Nephron progenitor cell (in vitro differentiated cells): Measurements from ENCODE around the gene MAF.

Experiments
- DNase-seq: peaks from one replicate; pipeline ENCODE4 v3.0.0; 2021
- H3K27ac Mint-ChIP-seq: 2 replicates; pipeline ENCODE4 v1.8.0; 2021; ENCODE audit warnings: mild to moderate bottlenecking, moderate library complexity, mixed read lengths
- H3K27me3 Mint-ChIP-seq: 2 replicates; pipeline ENCODE4 v1.8.0; 2021; ENCODE audit warnings: mild to moderate bottlenecking, low read depth, mixed read lengths; ENCODE audit not compliant: poor library complexity
- H3K36me3 Mint-ChIP-seq: 2 replicates; pipeline ENCODE4 v1.8.0; 2021; ENCODE audit warnings: low read depth, mixed read lengths
- H3K4me1 Mint-ChIP-seq: 2 replicates; pipeline ENCODE4 v1.8.0; 2021; ENCODE audit warnings: mixed read lengths
- H3K4me3 Mint-ChIP-seq: 2 replicates; pipeline ENCODE4 v1.8.0; 2021; ENCODE audit warnings: mild to moderate bottlenecking, moderate library complexity, mixed read lengths
- H3K9me3 Mint-ChIP-seq: 2 replicates; pipeline ENCODE4 v1.8.0; 2021; ENCODE audit warnings: mild to moderate bottlenecking, moderate library complexity, mixed read lengths
- TF ChIP-seq, protein P1 (sequence below): fragments of 200-600 bp; sonication (generic); IDR thresholded peaks from 2 replicates; pipeline ENCODE4 v1.5.0; 2021; ENCODE audit warnings: antibody characterized with exemption

MAF gene

DNA sequence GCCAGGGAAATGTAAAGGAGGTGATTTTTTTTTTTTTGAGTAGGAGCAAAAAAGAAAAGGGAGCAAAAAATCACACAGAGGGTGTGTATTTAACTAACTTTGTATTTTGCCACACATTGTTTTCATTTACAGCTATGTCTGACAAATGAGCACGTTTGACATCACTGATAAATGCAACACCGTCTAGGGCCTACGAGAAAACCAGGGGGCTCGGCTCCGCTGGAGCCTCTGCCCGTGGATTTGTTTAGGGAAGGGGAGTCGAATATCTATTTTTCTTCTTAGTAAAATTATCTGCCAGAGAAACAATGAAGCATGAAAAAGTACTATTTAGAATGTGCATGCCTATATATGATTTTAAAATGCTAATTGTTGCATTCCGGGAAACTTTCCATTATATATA is 6.8 kb downstream of the MAF start:
- H3K4me3 Mint-ChIP-seq, result peak overlapping the region; percentile 56
- DNase-seq, result no peak
- H3K4me1 Mint-ChIP-seq, result peaks cover 75% of the 10 kb centered on the region
- no peaks in the 10 kb centered on the region for H3K9me3 Mint-ChIP-seq
- peak overlapping the region; percentile 71 for H3K27ac Mint-ChIP-seq
- peaks cover 2% of the 10 kb centered on the region for H3K27me3 Mint-ChIP-seq
- peaks cover 7% of the 10 kb centered on the region for H3K36me3 Mint-ChIP-seq
- TF ChIP-seq, protein P1, sequence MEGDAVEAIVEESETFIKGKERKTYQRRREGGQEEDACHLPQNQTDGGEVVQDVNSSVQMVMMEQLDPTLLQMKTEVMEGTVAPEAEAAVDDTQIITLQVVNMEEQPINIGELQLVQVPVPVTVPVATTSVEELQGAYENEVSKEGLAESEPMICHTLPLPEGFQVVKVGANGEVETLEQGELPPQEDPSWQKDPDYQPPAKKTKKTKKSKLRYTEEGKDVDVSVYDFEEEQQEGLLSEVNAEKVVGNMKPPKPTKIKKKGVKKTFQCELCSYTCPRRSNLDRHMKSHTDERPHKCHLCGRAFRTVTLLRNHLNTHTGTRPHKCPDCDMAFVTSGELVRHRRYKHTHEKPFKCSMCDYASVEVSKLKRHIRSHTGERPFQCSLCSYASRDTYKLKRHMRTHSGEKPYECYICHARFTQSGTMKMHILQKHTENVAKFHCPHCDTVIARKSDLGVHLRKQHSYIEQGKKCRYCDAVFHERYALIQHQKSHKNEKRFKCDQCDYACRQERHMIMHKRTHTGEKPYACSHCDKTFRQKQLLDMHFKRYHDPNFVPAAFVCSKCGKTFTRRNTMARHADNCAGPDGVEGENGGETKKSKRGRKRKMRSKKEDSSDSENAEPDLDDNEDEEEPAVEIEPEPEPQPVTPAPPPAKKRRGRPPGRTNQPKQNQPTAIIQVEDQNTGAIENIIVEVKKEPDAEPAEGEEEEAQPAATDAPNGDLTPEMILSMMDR, result no peak

DNA sequence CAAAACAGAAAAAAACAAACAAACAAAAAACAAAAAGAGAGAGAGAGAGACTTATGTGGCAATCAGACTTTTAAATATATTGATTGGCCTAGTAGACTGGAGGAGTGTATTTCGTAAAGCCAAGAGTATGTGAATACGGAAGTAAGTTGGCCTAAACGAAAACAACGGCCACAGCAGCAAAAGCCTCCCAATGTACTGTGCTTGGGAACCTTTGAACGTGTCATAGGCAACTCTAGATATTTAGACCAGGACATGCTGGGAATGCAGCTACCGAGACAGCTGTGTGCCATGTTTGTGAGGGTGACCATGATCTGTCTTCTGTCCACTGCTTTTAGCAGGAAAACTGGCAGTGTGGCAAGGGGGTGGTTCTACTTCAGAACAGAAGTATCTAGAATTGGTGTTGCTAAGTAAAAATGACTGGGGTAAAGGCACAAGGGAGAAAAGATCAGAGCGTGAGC is 7.4 kb downstream of the MAF start:
- Mint-ChIP-seq H3K9me3 (no peaks in the 10 kb centered on the region), H3K4me3 (peak overlapping the region; percentile 56), H3K27ac (peak overlapping the region; percentile 71), H3K4me1 (peaks cover 82% of the 10 kb centered on the region), H3K27me3 (peaks cover 2% of the 10 kb centered on the region), H3K36me3 (peaks cover 7% of the 10 kb centered on the region)
- TF ChIP-seq, protein P1, result no peak
- no peak for DNase-seq

DNA sequence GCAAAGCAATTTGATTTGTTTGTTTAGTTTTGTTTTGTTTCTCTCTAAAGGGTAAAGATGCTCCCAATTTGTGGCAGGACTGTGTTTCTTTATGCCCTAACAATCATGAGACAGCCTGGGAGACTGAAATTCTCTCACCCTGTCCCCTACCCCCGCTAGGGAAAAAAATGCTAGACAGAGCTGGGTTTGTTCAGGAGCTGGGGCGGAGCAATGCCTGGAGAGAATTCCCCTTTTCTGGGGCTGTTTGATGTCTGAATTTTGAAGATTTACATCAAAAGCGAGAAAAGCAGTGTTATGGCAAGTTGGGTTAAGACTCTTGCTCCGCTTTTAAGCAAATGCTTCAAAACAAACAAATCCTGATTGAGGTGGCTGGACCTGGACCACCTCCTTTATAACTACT is 8.4 kb downstream of the MAF start:
- H3K27me3 Mint-ChIP-seq, result peaks cover 2% of the 10 kb centered on the region
- peak overlapping the region; percentile 93 for H3K27ac Mint-ChIP-seq
- no peak for DNase-seq
- no peaks in the 10 kb centered on the region for H3K9me3 Mint-ChIP-seq
- H3K36me3 Mint-ChIP-seq, result peaks cover 7% of the 10 kb centered on the region
- TF ChIP-seq, protein P1, result no peak
- H3K4me3 Mint-ChIP-seq, result peak overlapping the region; percentile 56
- peaks cover 89% of the 10 kb centered on the region for H3K4me1 Mint-ChIP-seq

DNA sequence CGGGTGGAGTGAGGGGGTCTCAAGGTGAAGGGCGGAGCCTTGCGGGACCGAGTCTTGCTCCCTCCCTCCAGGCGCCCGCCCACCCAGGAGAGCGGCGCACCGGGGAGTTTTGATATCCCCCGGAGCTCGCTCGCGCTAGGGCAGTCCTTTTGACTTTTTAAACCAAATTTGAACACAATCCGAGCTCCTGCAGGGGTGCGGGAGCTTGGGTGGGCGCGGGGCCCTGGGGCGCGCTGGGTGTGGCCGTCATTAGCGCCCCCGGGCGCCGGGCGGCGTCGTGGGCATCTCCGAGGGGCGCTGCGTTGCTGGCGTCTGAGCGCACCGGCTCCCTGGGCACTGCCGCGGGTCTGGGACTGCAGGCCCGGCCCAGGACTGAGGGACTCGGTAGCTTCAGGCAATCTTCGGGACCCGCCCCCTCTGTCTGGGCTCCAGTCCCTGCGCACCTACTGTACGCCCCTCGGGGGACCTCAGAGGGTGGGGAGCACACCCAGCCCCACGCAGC is 10.9 kb downstream of the MAF start:
- TF ChIP-seq, protein P1, result no peak
- no peaks in the 10 kb centered on the region for H3K36me3 Mint-ChIP-seq
- no peak overlapping the region for H3K27ac Mint-ChIP-seq
- DNase-seq, result no peak
- H3K4me3 Mint-ChIP-seq, result peak overlapping the region; percentile 70
- no peaks in the 10 kb centered on the region for H3K9me3 Mint-ChIP-seq
- H3K4me1 Mint-ChIP-seq, result peaks cover 66% of the 10 kb centered on the region
- peaks cover under 1% of the 10 kb centered on the region for H3K27me3 Mint-ChIP-seq

DNA sequence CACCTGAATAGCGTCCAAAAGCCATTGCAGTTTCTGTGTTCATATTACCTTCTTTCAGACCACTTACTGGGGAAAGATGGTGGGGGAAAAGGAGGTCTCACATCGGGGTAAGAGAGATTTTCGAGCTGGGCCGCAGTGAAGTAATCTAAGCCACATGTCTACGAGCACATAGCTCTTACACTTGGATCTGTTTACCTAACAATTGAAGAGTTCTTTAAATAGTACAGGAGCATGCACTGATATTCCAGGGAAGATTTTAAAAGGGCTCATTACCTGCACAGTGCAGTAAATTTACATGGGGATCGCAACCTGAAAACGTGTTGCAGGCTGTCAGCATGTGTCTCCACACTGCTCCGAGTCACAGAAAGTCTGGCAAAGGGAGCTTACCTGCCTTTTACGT is 12.6 kb downstream of the MAF start:
- DNase-seq, result no peak
- Mint-ChIP-seq H3K27me3 (no peaks in the 10 kb centered on the region), H3K36me3 (peaks cover 10% of the 10 kb centered on the region), H3K27ac (no peak overlapping the region), H3K4me3 (no peak overlapping the region), H3K4me1 (peaks cover 48% of the 10 kb centered on the region), H3K9me3 (no peaks in the 10 kb centered on the region)
- TF ChIP-seq, protein P1, result no peak

DNA sequence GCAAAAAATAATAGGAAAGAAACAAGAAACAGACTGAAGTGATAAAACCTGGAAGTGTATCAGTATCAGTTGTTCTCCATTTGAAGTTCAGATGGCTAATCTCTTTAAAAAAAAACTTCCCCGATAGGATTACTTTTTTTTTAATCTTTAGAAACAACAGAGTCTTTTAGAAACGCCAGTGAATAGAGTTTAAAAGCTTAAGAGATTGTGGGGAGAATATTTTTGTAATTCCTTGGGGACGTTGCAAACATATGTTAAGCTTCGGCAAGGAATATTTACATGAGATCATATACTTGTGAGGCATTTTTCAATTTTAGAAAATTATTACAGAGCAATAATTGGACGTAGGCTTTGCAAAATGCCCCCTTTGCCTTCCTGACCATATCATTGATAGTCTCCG is 13.2 kb downstream of the MAF start:
- no peak overlapping the region for H3K4me3 Mint-ChIP-seq
- H3K27ac Mint-ChIP-seq, result no peak overlapping the region
- H3K27me3 Mint-ChIP-seq, result no peaks in the 10 kb centered on the region
- no peaks in the 10 kb centered on the region for H3K9me3 Mint-ChIP-seq
- peaks cover 45% of the 10 kb centered on the region for H3K4me1 Mint-ChIP-seq
- peaks cover 10% of the 10 kb centered on the region for H3K36me3 Mint-ChIP-seq
- TF ChIP-seq, protein P1, result no peak
- no peak for DNase-seq
